Measurements from ENCODE around the gene PAPPA2. TPM values are rescaled to one million over a fixed set of nuclear protein-coding genes. Genes with fewer than 3 reads are reported as not detected.

PAPPA2 gene
- total RNA-seq, 2 donors from 2014 or later, result 0.19 to 1.2 TPM

- Histone ChIP-seq H3K36me3 (no peaks in the 10 kb centered on the region), H3K4me3 (no peak overlapping the region), H3K27me3 (no peaks in the 10 kb centered on the region), H3K9me3 (no peaks in the 10 kb centered on the region), H3K27ac (no peak overlapping the region), H3K4me1 (peaks cover 0 to 2% of the 10 kb centered on the region in 2 donors)
- no peak for DNase-seq (ENCODE audit: low spot score)
- TF ChIP-seq CTCF (IDR thresholded peaks at IDR 0.05), result no peak
Observed at GRCh38 chr1:176838276-176838995, 375.5 kb downstream of the PAPPA2 start.

DNA sequence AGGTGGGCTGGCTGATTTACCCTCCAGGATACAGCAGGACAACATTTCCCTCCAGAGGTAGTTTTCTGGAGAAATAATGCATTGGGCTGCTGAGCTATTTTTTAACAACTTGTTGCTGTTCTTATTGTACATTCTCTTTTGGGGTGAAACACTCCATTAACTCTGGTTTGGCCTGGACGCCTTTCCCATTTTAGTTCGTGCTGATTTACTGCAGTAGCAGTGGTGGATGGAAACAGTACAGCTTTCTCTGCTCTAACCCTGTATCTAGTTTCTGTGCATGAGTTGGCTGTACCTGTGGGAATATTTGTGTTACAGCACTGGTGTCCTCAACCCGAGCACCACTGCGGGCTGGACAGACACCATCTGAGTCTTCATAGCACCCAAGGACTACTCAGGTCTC is 376.2 kb downstream of the PAPPA2 start:
- H3K27ac ChIP-seq, result no peak overlapping the region
- H3K4me1 ChIP-seq, result peaks cover 0 to 10% of the 10 kb centered on the region in 2 donors
- H3K4me3 ChIP-seq, result no peak overlapping the region
- TF ChIP-seq CTCF (IDR thresholded peaks at IDR 0.05), result no peak
- no peak for DNase-seq (ENCODE audit: low spot score)
- H3K9me3 ChIP-seq, result no peaks in the 10 kb centered on the region
- no peaks in the 10 kb centered on the region for H3K27me3 ChIP-seq
- no peaks in the 10 kb centered on the region for H3K36me3 ChIP-seq

DNA sequence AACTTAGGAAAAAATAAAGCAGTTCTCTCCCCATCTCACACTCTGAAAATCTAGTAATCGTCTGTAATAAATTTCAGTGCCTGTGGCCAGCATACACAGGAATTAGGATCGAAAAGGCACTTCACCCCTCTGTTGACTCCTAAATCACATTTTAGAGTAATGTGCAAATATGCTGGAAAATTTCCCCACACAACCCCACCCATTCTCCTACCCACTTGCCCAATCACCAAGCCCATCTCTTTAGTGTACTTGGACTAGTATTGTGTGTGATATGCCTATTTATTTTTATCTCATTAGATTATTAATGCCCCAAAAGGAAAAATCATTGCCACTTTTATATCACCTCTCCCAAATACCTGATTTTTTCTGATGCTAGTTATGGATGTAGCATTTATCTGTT is 378.3 kb downstream of the PAPPA2 start:
- Histone ChIP-seq H3K27ac (no peak overlapping the region), H3K9me3 (no peaks in the 10 kb centered on the region), H3K27me3 (no peaks in the 10 kb centered on the region), H3K4me1 (peaks cover 0 to 10% of the 10 kb centered on the region in 2 donors), H3K4me3 (no peak overlapping the region), H3K36me3 (no peaks in the 10 kb centered on the region)
- no peak for TF ChIP-seq CTCF (IDR thresholded peaks at IDR 0.05)
- no peak for DNase-seq (ENCODE audit: low spot score)

GRCh38 chr1:176843352-176844297 is 380.6 kb downstream of the PAPPA2 start:
- peak; percentile 45 to 78 for TF ChIP-seq CTCF (IDR thresholded peaks at IDR 0.05)
- Histone ChIP-seq H3K4me1 (peaks cover 0 to 10% of the 10 kb centered on the region in 2 donors), H3K9me3 (no peaks in the 10 kb centered on the region), H3K27me3 (no peaks in the 10 kb centered on the region), H3K27ac (no peak overlapping the region), H3K36me3 (no peaks in the 10 kb centered on the region), H3K4me3 (no peak overlapping the region)
- no peak for DNase-seq (ENCODE audit: low spot score)

DNA sequence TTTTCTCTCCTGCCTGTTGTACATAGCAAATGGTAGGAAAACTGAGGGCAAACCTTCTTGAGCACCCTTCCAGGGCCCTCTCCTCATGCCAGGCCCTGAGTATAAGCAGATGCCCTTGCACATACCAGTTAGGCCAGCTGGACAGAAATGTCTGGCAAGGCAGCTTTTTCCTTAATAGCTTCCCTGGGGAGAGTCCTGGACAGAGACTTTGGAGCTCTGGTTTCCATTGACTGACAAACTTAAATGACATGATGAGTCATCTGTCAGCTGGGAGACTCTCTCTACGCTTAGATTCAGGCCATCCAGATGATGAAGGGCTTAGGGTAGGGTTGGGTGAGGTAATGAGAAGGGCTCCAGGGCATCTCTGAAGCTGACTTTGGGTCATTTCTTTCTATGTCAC is 384.1 kb downstream of the PAPPA2 start:
- Histone ChIP-seq H3K36me3 (no peaks in the 10 kb centered on the region), H3K27ac (peak overlapping the region in 1 of 2 donors; percentile 36), H3K4me1 (peaks cover 0 to 10% of the 10 kb centered on the region in 2 donors), H3K27me3 (no peaks in the 10 kb centered on the region), H3K4me3 (no peak overlapping the region), H3K9me3 (no peaks in the 10 kb centered on the region)
- DNase-seq (ENCODE audit: low spot score), result no peak
- no peak for TF ChIP-seq CTCF (IDR thresholded peaks at IDR 0.05)
